NCI-H2107 treated with DMSO at 0.1 percent for 48 hours (cell line): Measurements from ENCODE around the gene CRLF2.
"Not testable (repeated sequence)": the region's sequence is repeated elsewhere in the genome, so short reads cannot be mapped to it uniquely, and the experiment has no call there.

Source experiments
- DNase-seq: peaks from one replicate; lab custom pipeline; 2025; ENCODE audit not compliant: unreplicated experiment; lab: John Stamatoyannopoulos, UW

CRLF2 gene

GRCh38 chrX:1169189-1169588, 43.3 kb downstream of the CRLF2 start:
- DNase-seq: no peak

GRCh38 chrX:1167918-1168481, 44.4 kb downstream of the CRLF2 start:
- no peak for DNase-seq

GRCh38 chrX:1167466-1167865, 45.0 kb downstream of the CRLF2 start:
- DNase-seq: no peak

- no peak for DNase-seq
Measured at GRCh38 chrX:1165535-1166196, 46.8 kb downstream of the CRLF2 start.

- DNase-seq: no peak
Measured at GRCh38 chrX:1164322-1165288, 47.8 kb downstream of the CRLF2 start.

- no peak for DNase-seq
Measured at GRCh38 chrX:1163231-1163630, 49.2 kb downstream of the CRLF2 start.

- DNase-seq: no peak
Measured at GRCh38 chrX:1162119-1162916, 50.1 kb downstream of the CRLF2 start.

- DNase-seq: no peak
Measured at GRCh38 chrX:1159548-1159947, 52.9 kb downstream of the CRLF2 start.

- not testable (repeated sequence) for DNase-seq
Measured at GRCh38 chrX:1156681-1157455, 55.6 kb downstream of the CRLF2 start.

GRCh38 chrX:1153940-1154339, 58.5 kb downstream of the CRLF2 start:
- DNase-seq: no peak

GRCh38 chrX:1152090-1152489, 60.4 kb downstream of the CRLF2 start:
- DNase-seq: no peak

GRCh38 chrX:1151378-1152077, 60.9 kb downstream of the CRLF2 start:
- no peak for DNase-seq

- no peak for DNase-seq
Measured at GRCh38 chrX:1150569-1151347, 61.7 kb downstream of the CRLF2 start.

- DNase-seq: no peak
Measured at GRCh38 chrX:1147611-1148515, 64.6 kb downstream of the CRLF2 start.

GRCh38 chrX:1144293-1144692, 68.2 kb downstream of the CRLF2 start:
- no peak for DNase-seq
